ENCODE measurements around the gene ANKS3.
"Not testable (repeated sequence)": the region's sequence is repeated elsewhere in the genome, so short reads cannot be mapped to it uniquely, and the experiment has no call there.

Gene ANKS3

DNA sequence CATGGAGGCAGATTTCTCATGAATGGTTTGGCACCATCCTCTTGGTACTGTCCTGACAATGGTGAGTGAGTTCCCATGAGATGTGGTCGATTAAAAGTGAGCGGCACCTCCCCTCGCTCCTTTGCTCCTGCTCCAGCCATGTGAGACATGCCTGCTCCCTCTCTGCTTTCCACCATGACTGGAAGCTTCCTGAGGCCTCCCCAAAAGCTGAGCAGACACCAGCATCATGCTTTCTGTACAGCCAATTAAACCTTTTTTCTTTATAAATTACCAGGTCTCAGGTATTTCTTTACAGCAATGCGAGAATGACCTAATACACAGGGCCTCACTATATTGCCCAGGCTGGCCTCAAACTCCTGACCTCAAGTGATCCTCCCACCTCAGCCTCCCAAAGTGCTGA, 20.8 kb upstream of the ANKS3 start:
- no peak for DNase-seq

DNA sequence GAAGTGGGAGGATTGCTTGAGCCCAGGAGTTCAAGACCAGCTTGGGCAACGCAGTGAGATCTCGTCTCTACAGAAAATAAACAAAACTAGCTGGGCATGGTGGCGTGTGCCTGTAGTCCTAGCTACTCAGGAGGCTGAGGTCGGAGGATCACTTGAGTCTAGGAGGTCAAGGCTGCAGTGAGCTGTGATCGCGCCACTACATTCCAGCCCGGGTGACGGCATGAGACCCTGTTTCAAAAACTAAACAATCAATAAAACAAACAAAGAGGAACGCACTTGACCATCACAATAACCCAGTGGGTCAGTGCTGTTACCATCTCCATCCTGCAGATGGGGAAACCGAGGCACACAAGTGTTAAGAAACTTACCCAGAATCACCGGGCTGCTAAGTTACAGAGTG, 19.2 kb upstream of the ANKS3 start:
- DNase-seq = no peak

DNA sequence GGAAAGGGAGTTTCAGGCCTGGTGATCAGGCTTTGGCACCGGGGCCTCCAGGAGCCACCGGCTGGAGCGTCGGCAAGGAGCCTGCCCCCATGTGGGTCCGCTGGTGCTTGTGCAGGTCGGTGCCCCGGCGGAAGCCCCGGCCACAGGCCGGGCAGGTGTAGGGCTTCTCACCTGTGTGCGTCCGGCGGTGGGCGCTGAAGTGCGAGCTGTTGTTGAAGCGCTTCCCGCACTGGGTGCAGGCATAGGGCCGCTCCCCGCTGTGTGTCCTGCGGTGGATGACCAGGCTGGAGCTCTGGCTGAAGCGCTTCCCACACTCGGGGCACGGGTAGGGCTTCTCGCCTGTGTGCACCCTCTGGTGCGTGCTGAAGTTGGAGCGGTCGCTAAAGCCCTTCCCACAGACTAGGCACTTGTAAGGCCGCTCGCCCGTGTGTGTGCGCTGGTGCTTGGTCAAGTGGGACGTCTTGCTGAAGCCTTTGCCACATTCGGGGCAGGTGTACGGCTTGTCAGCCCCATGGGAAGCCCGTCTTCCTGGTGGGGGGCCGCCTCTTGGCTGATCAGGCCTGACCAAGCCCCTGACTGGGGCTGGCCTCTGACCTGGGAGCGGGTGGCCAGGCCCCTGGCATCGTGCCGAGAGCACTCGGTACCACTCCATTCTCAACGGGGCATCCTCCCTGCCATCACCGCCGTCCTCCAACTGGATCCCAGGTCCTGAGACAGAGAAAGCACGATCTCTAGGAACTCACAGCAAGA, 18.5 kb upstream of the ANKS3 start:
- no peak for DNase-seq

DNA sequence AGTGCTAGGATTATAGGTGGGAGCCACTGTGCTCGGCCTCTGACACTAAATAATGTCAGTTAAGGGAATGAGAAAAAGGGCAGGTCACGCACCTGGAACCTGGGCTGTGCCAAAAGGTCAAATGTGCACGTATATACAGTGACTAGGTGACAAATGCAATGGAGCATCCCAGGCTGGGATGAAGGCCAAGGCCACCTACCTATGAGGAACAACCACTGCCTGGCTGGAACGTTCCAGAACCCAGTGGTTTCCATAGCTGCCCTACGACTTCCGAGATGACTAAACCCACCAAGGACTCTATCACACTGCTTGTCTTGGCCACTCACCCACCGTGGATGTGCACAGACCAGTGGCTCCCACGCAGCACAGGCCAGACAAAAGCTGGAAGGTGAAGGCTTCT, 16.8 kb upstream of the ANKS3 start:
- no peak for DNase-seq

DNA sequence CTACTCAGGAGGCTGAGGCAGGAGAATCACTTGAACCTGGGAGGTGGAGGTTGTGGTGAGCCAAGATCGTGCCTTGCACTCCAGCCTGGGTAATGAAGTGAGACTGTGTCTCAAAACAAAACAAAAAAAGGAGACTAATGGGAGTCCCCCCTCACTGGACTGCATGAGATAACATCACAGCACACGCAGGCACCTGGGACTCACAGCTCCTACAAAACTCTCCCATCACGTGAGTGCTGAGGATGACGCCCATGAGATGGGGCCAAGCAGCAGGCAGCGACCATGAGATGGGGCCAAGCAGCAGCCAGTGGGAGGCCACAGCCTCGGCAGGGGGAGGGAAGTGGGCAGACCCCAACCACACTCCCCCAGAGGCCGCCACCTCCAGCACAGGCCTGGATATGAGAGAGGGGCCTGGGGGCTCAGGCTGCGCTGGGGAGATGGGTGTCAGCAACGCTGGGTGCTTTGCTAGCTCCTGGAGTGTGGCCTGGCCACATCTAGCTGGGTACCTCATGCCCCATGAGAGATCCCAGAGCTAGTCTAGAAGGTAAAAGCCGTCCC, 15.7 kb upstream of the ANKS3 start:
- no peak for DNase-seq

DNA sequence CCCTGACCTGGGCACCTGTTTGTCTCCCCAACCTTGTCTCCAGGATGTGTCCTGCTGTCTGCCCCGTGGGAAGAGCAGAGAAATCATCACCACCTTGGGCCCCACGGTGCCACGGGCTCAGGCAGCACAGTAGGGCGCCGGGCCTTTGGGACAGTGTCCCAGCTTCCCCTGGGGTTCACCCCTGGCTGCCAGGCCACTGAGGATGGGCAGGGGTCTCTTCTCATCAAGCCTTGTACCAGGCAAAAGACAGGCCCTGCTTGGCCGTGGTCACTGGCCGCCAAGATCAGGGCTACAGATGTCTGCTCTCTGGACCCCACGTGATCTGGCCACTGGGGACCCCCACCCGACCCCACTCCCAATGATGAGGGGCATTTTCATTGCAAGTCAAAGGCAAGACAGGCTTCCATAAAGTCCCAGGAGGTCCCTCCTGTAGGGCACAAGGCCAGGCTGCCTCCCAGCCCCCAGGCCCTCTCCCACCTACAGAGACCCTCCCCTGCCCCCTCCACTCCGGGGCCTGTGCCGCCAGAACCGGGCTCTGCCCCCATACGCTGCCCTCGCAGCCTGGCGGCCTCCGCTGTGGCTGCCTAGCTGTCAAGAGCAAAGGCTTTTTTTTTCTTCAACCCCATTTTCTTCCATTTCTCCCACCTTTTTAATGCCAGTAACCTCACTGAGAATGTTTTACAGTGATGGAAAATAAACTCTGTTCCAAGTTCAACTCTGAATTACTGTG, 14.8 kb upstream of the ANKS3 start:
- DNase-seq = no peak

DNA sequence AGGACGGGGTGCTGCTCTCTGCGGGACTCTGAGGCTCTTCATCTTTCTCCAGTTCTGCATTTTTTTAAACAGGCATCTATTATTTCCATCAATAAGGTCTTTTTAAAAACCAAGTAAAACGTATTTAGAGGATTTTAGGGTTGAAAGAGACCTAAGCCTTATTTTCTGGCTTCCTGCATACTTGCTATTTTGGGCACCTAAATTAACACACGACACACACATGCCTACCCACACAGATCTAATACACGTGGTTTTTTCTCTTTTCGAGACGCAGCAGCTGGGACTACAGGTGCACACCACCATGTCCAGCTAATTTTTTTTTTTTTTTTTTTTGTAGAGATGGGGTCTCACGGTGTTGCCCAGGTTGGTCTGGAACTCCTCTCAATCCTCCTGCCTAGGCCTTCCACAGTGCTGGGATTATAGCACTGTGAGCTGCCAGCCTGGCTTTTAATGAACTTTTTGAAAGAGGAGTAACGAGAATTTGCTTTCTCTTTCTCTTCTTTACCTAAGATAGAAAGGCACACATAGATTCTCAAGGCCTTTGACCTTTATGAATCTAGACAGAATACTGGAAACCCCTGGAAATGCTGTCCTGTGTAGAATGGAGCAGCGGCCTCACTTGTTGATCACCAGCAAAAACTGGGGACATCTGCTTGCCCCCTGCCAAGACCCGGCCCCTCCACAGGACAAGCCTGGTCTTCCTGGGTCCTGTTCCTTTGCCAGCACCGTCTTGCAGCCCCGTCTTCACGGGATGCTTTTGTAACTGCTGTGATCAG, 14.0 kb upstream of the ANKS3 start:
- DNase-seq = no peak

DNA sequence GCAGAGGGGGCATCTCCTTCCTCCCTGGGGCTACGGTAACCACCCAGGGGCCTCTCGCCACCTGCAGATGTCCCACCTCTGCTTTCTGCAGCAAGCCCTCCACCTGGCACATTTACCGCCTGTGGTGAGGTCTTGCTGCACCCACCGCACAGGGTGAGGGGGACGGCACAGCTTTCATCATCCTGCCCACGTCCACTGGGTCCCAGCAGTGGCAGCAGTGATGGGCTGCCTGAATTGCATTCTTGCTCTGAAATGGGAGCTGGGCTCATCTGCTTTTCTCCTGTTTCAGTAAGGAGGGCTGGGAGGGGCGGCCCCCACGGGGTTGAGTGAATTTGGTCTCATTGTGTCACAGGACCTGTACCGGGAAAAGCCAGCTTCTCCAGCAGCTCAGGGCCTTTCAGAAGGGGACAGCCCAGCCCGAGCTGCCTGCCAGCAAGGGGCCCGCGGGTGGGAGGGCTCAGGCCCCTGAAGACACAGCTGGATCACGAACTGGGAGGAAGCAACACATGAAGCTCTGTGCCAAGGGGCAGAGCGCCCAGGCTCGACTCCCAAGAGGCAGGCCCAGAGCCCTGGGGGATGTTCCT, 13.0 kb upstream of the ANKS3 start:
- DNase-seq = no peak

DNA sequence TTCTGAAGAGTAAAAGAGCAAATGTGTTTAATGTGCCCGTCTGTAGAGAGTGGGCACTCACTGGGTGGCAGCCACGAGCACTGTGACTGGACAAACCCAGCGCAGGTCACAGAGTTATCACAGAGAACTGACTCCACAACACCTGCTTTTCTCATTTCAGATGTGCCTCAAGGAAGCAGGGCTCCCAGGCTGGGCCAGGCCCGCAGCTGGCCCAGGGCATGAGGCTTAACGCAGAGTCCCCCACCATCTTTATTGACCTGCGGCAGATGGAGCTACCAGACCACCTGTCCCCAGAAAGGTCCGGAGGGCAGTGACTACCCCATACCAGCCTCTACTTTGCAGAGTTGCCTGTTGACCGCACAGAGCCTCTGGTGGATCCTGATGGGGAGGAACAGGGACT, 12.1 kb upstream of the ANKS3 start:
- DNase-seq = no peak

DNA sequence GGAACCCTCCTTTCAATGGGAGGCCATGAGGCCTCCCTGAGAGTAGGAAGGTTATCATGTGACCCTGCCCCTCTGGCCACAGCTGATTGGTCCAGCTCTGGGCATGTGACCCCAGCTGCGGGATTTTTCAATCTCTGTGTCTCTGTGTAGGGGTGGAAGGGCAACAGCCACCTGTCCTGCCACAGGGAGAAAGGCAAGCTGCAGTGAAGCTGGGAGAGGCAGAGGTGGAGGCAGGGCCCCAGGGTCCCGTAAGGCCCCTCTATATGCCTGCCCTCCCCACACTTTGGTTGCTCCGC, 11.2 kb upstream of the ANKS3 start:
- DNase-seq = no peak

DNA sequence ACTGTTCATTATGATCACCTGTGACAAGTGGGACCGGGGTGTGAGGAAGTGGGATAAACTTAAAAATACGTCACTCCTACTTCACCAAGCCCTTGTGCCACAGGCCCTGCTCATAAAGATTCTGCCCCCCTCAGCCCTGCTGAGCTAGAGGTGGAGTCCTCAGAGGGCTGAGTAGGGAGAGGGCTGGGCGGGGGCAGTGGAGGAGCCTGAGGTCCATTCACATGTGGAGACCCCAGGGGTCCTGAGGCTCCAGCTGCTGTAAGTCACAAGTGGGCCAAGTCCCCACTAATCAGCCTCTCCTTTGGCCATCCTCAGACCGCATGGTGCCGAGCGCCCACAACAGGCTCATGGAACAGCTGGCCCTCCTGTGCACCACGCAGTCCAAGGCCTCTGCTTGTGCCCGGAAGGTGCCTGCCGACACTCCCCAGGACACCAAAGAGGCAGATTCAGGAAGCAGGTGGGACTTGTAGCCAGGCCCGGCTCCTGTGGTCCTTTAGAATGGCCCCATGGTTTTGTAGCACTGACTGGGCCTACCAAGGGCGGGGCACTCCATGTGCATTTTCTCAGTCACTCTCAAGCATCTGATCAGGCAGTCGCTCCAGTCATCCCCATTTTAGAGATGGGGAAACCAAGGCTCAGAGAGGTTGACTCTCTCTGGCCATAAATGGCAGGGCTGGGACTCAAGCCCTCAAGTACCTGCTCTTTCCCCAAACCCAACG, 10.6 kb upstream of the ANKS3 start:
- DNase-seq = no peak

DNA sequence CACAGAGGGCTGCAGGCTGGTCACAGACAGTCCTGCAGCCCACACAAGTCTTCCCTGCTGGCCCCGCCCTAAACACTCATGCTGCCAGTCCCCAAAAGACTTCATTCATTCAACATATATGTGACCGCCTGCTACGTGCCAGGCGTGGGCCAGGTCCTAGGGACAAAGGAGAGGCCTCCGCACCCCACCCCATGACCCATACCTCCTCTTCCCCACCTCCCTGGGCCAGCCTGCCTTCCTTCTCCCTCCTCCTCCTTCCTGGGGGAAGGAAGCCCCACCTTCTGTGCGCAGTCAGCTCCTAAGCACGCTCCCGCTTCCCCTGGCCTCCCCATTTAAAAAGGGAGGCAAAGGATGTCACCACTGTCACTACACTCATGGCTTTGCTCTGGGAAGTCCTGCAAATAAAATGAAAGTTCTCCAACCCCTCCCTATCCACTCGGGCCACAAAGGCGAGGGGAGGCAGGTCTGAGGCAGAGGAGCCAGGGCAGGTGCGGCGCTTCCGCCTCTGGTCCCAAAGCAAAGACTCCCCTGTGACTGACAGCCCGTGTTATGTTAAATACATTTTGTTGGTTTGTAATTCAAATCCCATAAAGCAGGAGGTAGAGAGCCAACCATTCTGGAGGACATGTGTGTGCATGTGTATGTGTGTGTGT, 9.3 kb upstream of the ANKS3 start:
- DNase-seq = no peak

DNA sequence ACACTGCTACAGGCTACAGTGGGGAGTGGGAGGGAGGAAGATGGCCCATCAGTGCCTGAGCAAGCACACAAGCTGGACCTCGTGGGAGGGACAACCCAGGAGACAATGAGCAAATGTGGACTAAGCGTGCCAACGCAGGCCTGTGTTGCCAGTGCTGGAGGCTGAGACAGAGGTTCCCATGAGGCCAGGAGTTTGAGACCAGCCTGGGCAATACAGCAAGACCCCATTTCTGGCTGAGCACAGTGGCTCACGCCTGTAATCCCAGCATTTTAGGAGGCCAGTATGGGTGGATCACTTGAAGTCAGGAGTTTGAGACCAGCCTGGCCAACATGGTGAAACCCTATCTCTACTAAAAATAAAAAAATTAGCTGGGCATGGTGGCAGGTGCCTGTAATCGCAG, 4.3 kb upstream of the ANKS3 start:
- DNase-seq = not testable (repeated sequence)

DNA sequence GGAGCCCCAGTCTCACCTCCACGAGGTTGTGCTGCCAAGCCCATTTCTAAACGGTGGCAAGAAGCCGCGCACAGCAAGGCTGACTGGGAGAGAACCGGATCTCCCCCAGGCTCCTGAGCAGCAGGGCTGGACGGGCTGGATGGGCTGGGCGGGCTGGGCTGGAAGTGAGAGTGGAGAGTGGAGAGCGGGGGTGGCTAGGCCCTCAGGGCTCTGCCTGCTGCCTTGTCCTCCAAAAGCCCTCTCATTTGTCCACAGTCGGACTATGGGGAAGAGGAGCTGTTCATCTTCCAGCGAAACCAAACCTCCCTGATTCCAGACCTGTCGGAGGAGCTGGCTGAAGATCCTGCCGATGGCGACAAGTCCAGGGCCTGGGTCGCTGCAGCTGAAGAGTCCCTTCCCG, 3.5 kb upstream of the ANKS3 start:
- no peak for DNase-seq

DNA sequence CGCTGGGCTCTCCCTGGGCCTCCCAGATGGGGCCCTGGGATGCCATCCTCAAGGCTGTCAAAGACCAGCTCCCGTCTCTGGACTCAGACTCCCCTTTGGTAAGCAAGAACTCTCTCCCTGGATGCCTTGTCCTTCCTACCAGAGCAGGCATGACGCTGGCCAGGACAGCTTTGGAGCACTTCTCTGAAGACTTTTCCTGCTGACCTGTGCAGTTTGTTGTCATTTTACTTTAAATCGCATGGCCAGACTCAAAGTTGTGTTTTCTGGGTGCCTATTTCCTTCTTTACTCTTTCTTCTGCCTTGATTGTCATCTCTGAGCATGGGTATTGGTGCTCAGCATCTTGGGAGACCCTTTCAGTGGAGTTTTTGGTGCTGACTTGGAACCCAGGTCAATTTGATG, 2.5 kb upstream of the ANKS3 start:
- DNase-seq = no peak

DNA sequence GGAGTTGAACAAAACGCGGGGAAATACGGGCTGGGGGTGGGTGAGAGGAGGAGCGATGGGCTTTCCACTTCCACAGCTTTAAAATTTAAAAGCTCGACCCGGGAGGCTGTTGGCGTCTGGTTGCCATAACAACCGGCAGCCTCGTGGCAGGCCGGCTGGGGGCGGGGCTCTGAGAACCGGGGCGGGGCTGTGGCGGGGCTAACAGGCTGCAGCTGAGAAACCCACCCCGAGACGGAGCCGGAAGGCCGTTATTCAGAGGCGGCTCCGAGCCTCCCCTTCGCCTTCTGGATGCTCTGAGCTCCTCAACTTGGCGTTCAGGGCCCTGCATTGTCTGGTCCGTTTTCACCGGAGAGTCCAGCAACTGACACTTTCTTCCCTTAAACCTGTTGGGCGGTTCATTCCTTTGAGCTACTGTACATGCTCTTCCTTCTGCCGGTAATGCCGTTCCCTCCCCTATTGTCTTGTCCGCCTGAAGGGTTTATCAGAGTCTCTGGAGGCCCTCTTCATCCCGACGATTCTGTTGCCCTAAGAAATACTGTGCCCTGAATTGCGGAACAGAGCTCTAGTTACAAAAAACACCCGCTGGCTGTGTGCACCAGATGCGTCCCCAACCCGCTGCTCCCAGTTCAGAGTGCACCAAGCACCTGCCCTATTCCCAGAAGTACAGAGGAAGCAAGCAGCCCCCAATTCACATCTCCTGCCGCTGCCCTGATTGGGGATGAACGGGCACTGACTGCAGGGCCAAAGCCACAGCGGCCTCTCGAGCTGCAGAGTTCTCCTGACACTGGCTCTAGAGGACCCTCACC, 862 bp upstream of the ANKS3 start:
- peak; percentile 95 for DNase-seq

DNA sequence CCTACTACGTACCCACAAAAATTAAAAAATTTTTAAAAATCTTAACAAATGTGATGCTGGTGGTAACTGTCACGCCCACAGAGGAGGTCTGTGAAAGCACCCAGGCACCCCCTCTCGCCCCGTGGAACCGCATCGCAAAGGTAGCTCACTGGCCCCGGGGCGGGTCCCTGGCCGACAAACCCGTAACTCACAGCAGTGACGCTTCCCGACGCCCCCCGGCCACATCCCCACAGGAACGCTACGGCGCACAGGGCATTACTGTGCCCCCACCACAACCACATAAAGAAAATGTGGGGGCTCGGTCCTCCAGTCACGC, 366 bp downstream of the ANKS3 start:
- DNase-seq = peak; percentile 51

DNA sequence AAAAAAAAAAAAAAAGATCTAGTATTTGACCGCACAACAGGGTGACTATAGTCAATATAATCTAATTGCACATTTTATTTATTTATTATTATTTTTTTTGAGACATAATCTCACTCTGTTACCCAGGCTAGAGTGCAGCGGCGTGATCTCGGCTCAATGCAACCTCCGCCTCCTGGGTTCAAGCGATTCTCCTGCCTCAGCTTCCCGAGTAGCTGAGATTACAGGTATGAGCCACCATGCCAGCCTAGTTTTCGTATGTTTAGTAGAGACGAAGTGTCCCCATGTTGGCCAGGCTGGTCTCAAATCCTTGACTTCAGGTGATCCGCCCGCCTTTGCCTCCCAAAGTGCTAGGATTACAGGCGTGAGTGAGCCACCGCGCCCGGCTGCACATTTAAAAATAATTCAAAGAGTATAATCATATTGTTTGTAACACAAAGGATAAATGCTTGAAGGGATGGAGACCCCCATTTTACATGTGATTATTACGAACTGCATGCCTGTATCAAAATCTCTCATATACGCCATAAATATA, 794 bp downstream of the ANKS3 start:
- no peak for DNase-seq

DNA sequence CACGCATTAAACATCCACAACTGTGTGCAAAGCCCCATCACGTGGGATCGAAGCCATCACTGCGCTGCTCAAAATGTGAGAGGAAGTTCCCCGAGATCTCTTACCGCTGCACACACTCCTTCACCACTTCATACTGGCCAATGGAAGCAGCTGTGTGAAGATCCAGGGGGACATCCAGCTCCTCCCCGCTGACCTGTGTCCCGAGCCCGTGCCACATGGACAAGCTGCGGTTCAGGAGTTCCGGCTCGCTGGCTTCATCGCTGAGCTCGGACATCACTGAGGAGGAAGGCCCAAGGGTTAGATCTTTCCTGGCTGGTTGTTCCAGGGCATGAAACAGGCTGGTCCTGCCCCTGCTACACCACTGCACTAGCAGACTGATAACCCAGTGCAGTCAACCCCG, 4.2 kb downstream of the ANKS3 start:
- DNase-seq = no peak

DNA sequence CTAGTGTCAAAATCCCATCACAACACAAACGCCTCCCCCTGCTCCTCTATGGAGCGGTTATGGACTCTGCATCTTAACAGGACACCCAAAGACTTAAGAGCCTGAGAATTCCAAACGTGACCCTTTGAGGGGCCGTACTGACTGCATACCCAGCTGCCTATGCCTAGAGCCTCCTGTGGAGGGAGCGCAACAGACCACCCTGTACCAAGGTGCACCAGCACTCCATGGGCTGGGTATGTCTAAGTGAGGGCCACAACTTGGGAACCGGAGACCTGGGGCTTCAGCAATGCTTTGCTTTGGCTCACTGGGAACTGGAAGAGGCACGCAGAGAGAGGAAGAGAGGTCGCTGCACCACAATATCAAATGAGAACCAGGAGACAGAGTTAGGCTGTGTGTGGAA, 5.4 kb downstream of the ANKS3 start:
- no peak for DNase-seq

DNA sequence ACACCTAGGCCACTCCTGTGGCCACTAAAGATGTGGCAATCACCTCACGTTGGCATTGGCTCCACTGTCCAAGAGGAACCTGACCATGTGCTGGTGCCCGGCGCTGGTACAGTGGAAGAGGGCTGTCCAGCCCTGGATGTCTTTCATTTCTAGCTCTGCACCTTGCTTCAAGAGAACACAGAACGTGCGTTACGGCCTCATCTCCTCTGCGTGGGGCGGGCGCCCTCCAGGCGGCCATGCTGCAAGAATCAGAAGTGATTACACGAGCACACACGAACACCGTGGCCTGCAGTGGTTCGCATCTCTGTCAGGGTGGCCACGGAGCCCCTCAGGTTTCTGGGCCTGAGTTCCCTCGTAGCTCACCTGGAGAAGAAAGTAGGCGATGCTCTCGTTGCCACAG, 7.5 kb downstream of the ANKS3 start:
- DNase-seq = no peak
